ENCODE measurements around the gene BTBD19. TPM values are rescaled to one million over a fixed set of nuclear protein-coding genes. Genes with fewer than 3 reads are reported as not detected.

The BTBD19 gene
- total and polyA plus RNA-seq, 2 donors (not counting 1 experiment from before 2014, with no cell fraction given) = 0.75 to 2.3 TPM

GRCh38 chr1:44811234-44811633 is 2.9 kb downstream of the BTBD19 start:
- Mint-ChIP-seq H3K4me3 (peak overlapping the region; percentile 37), H3K27ac (peak overlapping the region; percentile 86), H3K9me3 (ENCODE audit: insufficient read depth) (no peaks in the 10 kb centered on the region), H3K27me3 (no peaks in the 10 kb centered on the region), H3K4me1 (peaks cover 67% of the 10 kb centered on the region)
- H3K9ac ChIP-seq (ENCODE audit: low read length) = no peak overlapping the region
- intact Hi-C loops (cut with micrococcal nuclease) = no loop called here
- H3K9me3 ChIP-seq (ENCODE audit: control extremely low read depth in 1 of 3, control insufficient read depth in 2 of 3, insufficient read depth in 1 of 3, low read length in 2 of 3) = no peaks in the 10 kb centered on the region
- CTCF ChIA-PET = interaction anchor here (0.8 to 3.9 kb wide), 3 partner anchors 7 to 91 kb away, joined by 3 to 30 read pairs (median 3); no protein-coding TSS in a partner anchor
- H3K36me3 ChIP-seq (replicated peaks in 1 of 2; ENCODE audit: control extremely low read depth in 1 of 2, control insufficient read depth in 1 of 2, extremely low read depth in 1 of 2, insufficient read depth in 2 of 2, low read length in 1 of 2) = peaks cover 0 to 3% of the 10 kb centered on the region in 2 experiments
- POLR2A ChIA-PET = no interaction called here
- H3K4me2 ChIP-seq (replicated peaks; ENCODE audit: low read depth, low read length, poor library complexity, severe bottlenecking) = no peak overlapping the region
- DNase-seq = no peak
- no peaks in the 10 kb centered on the region for H3K79me2 ChIP-seq (ENCODE audit: control insufficient read depth, insufficient read depth, low read length)
- no peaks in the 10 kb centered on the region for H3K27me3 ChIP-seq (replicated peaks in 1 of 4; ENCODE audit: control extremely low read depth in 1 of 4, control insufficient read depth in 3 of 4, insufficient read depth in 4 of 4, low read length in 3 of 4)
- ATAC-seq (ENCODE audit: low read depth) = no peak
- WGBS (ENCODE audit: insufficient coverage) = 90% methylated on average over 7 of the region's 8 CpGs
- no peaks in the 10 kb centered on the region for H4K20me1 ChIP-seq (ENCODE audit: control insufficient read depth, insufficient read depth, low read length, poor library complexity, severe bottlenecking)
- H2AFZ ChIP-seq (ENCODE audit: insufficient read depth, low read depth, low read length, poor library complexity, severe bottlenecking) = no peak overlapping the region
- no peak overlapping the region for H3K4me3 ChIP-seq (ENCODE audit: control extremely low read depth in 1 of 5, extremely low read depth in 1 of 5, insufficient read depth in 1 of 5, low read depth in 2 of 5, low read length in 4 of 5)
- peaks cover 50 to 68% of the 10 kb centered on the region in 2 donors for H3K4me1 ChIP-seq (ENCODE audit: control insufficient read depth in 2 of 2, insufficient read depth in 2 of 2, low read length in 2 of 2)
- H3K27ac ChIP-seq (ENCODE audit: low read length in 2 of 2) = no peak overlapping the region
- TF ChIP-seq CTCF (IDR thresholded peaks at IDR 0.05) (no peak), EZH2 (IDR thresholded peaks at IDR 0.05; ENCODE audit: borderline replicate concordance, insufficient read depth, low read depth, low read length, poor library complexity, severe bottlenecking) (no peak)

- peak overlapping the region; percentile 77 for H3K9ac ChIP-seq (ENCODE audit: low read length)
- Mint-ChIP-seq H3K9me3 (ENCODE audit: insufficient read depth) (no peaks in the 10 kb centered on the region), H3K27me3 (no peaks in the 10 kb centered on the region), H3K4me3 (peak overlapping the region; percentile 92), H3K27ac (peak overlapping the region; percentile 37), H3K4me1 (peaks cover 58% of the 10 kb centered on the region)
- WGBS (ENCODE audit: insufficient coverage) = 86% methylated on average over 46 of the region's 48 CpGs
- peak overlapping the region; percentile 70 to 86 for H3K27ac ChIP-seq (ENCODE audit: low read length in 2 of 2)
- H3K4me1 ChIP-seq (ENCODE audit: control insufficient read depth in 2 of 2, insufficient read depth in 2 of 2, low read length in 2 of 2) = peaks cover 38 to 53% of the 10 kb centered on the region in 2 donors
- H3K4me2 ChIP-seq (replicated peaks; ENCODE audit: low read depth, low read length, poor library complexity, severe bottlenecking) = peak overlapping the region; percentile 89
- ChIA-PET CTCF (interaction anchor here (0.6 to 3.3 kb wide), 8 partner anchors 8 to 118 kb away, joined by 3 to 20 read pairs (median 4); partner anchors contain the start of genes PLK3 and RNU5D-1), POLR2A (interaction anchor here (0.7 to 2.5 kb wide), 8 partner anchors 11 to 199 kb away, joined by 3 to 20 read pairs (median 10); partner anchors contain the start of genes PLK3, RNU5D-1, RPS8 and UROD)
- no peak for ATAC-seq (ENCODE audit: low read depth)
- intact Hi-C loops (cut with micrococcal nuclease) = loop anchor here (2.0 kb wide), 1 partner anchor 528 kb away; the partner anchor contains the start of genes MUTYH and TOE1
- no peaks in the 10 kb centered on the region for H3K9me3 ChIP-seq (ENCODE audit: control extremely low read depth in 1 of 3, control insufficient read depth in 2 of 3, insufficient read depth in 1 of 3, low read length in 2 of 3)
- peak overlapping the region; percentile 76 for H2AFZ ChIP-seq (ENCODE audit: insufficient read depth, low read depth, low read length, poor library complexity, severe bottlenecking)
- no peak for DNase-seq
- peak overlapping the region in 4 of 5 experiments; percentile 51 to 76 (median 68) for H3K4me3 ChIP-seq (ENCODE audit: control extremely low read depth in 1 of 5, extremely low read depth in 1 of 5, insufficient read depth in 1 of 5, low read depth in 2 of 5, low read length in 4 of 5)
- H3K79me2 ChIP-seq (ENCODE audit: control insufficient read depth, insufficient read depth, low read length) = no peaks in the 10 kb centered on the region
- TF ChIP-seq CTCF (IDR thresholded peaks at IDR 0.05) = no peak
- no peak for TF ChIP-seq EZH2 (IDR thresholded peaks at IDR 0.05; ENCODE audit: borderline replicate concordance, insufficient read depth, low read depth, low read length, poor library complexity, severe bottlenecking)
- no peaks in the 10 kb centered on the region for H3K27me3 ChIP-seq (replicated peaks in 1 of 4; ENCODE audit: control extremely low read depth in 1 of 4, control insufficient read depth in 3 of 4, insufficient read depth in 4 of 4, low read length in 3 of 4)
- no peaks in the 10 kb centered on the region for H4K20me1 ChIP-seq (ENCODE audit: control insufficient read depth, insufficient read depth, low read length, poor library complexity, severe bottlenecking)
- no peaks in the 10 kb centered on the region for H3K36me3 ChIP-seq (replicated peaks in 1 of 2; ENCODE audit: control extremely low read depth in 1 of 2, control insufficient read depth in 1 of 2, extremely low read depth in 1 of 2, insufficient read depth in 2 of 2, low read length in 1 of 2)
Observed at GRCh38 chr1:44812822-44813543, 4.7 kb downstream of the BTBD19 start.
